Inflammatory macrophage treated with lipopolysaccharide for 1 hour (primary cell): ENCODE measurements around the gene TSPOAP1.
A peak's percentile ranks its signal among the peaks of the same experiment; 100 is the strongest.

Experiments used
- DNase-seq, 2 donors: peaks; one replicate each; pipeline ENCODE4 v3.0.0-alpha.2; 2020 to 2022

The TSPOAP1 gene

GRCh38 chr17:58329035-58329809, 627 bp upstream of the TSPOAP1 start:
- DNase-seq: peak; percentile 80 to 87

- peak in 1 of 2 donors; percentile 34 for DNase-seq
These were observed 1.0 kb downstream of the TSPOAP1 start for GRCh38 chr17:58327363-58328194.

- DNase-seq: no peak
These were observed 1.8 kb downstream of the TSPOAP1 start for GRCh38 chr17:58326609-58327362.

- peak in 1 of 2 donors; percentile 20 for DNase-seq
These were observed 2.6 kb downstream of the TSPOAP1 start for GRCh38 chr17:58325976-58326468.

GRCh38 chr17:58325289-58325726, 3.3 kb downstream of the TSPOAP1 start:
- no peak for DNase-seq

GRCh38 chr17:58324409-58325288, 3.9 kb downstream of the TSPOAP1 start:
- no peak for DNase-seq

GRCh38 chr17:58324056-58324408, 4.6 kb downstream of the TSPOAP1 start:
- DNase-seq: no peak

GRCh38 chr17:58323366-58324055, 5.1 kb downstream of the TSPOAP1 start:
- DNase-seq: no peak

- DNase-seq: no peak
These were observed 5.9 kb downstream of the TSPOAP1 start for GRCh38 chr17:58322581-58323185.

GRCh38 chr17:58321571-58322525, 6.7 kb downstream of the TSPOAP1 start:
- no peak for DNase-seq

- no peak for DNase-seq
These were observed 7.8 kb downstream of the TSPOAP1 start for GRCh38 chr17:58320570-58321323.

- DNase-seq: no peak
These were observed 8.4 kb downstream of the TSPOAP1 start for GRCh38 chr17:58320163-58320558.

- DNase-seq: no peak
These were observed 9.1 kb downstream of the TSPOAP1 start for GRCh38 chr17:58319173-58320162.

GRCh38 chr17:58318627-58319172, 9.9 kb downstream of the TSPOAP1 start:
- DNase-seq: no peak

GRCh38 chr17:58318065-58318481, 10.5 kb downstream of the TSPOAP1 start:
- no peak for DNase-seq

GRCh38 chr17:58317421-58318064, 11.1 kb downstream of the TSPOAP1 start:
- peak in 1 of 2 donors; percentile 71 for DNase-seq
